ENCODE results near the gene ACTN4. TPM values are rescaled to one million over a fixed set of nuclear protein-coding genes. Genes with fewer than 3 reads are reported as not detected.

ACTN4 gene
- total and polyA plus RNA-seq, 2 experiments from 2014 or later = 68.9 to 427 TPM

- TF ChIP-seq ZNF462 (CRISPR knock-in tag; IDR thresholded peaks at IDR 0.05) = no peak
- no peak for TF ChIP-seq NANOG (IDR thresholded peaks at IDR 0.05; ENCODE audit: borderline replicate concordance)
- TF ChIP-seq CREB1 (CRISPR knock-in tag; IDR thresholded peaks at IDR 0.05; ENCODE audit: low read depth) = no peak
- no peak for TF ChIP-seq ETS1 (IDR thresholded peaks at IDR 0.05)
Measured at GRCh38 chr19:38712161-38712748, 64.8 kb downstream of the ACTN4 start (continued).

GRCh38 chr19:38713227-38713649, 65.8 kb downstream of the ACTN4 start:
- H3K4me1 ChIP-seq (ENCODE audit: insufficient read depth) = no peaks in the 10 kb centered on the region
- peaks cover 38% of the 10 kb centered on the region for H3K36me3 ChIP-seq (ENCODE audit: insufficient read depth)
- H3F3A ChIP-seq (replicated peaks; ENCODE audit: low read depth) = no peaks in the 10 kb centered on the region
- Mint-ChIP-seq H3K4me1 (no peaks in the 10 kb centered on the region), H3K27ac (peak overlapping the region; percentile 59; the same call in 1 of the 2 replicates), H3K36me3 (ENCODE audit: low read depth) (peaks cover 72% of the 10 kb centered on the region), H3K27me3 (ENCODE audit: insufficient read depth, low read depth, poor library complexity) (peaks cover 23% of the 10 kb centered on the region), H3K9me3 (no peaks in the 10 kb centered on the region; the same call in 2 of the 3 replicates), H3K4me3 (no peak overlapping the region)
- no peak overlapping the region for H2AFZ ChIP-seq
- no peak overlapping the region for H3K4me3 ChIP-seq
- H3K27me3 ChIP-seq (ENCODE audit: insufficient read depth) = no peaks in the 10 kb centered on the region
- no peak overlapping the region for H3K4me2 ChIP-seq
- H3K27ac ChIP-seq (ENCODE audit: low read depth) = no peak overlapping the region
- DNase-seq (ENCODE audit: low spot score) = no peak
- ATAC-seq = no peak
- H4K20me1 ChIP-seq (replicated peaks; ENCODE audit: insufficient read depth) = no peaks in the 10 kb centered on the region; the same call in none of the 2 replicates
- H3K9me2 ChIP-seq (ENCODE audit: insufficient read depth) = no peaks in the 10 kb centered on the region
- no peaks in the 10 kb centered on the region for H3K79me2 ChIP-seq (replicated peaks; ENCODE audit: insufficient read depth)
- TF ChIP-seq EZH2phosphoT487 (IDR thresholded peaks at IDR 0.05; ENCODE audit: unreplicated experiment) = no peak
- TF ChIP-seq EZH2 (IDR thresholded peaks at IDR 0.05; ENCODE audit: low read depth, unreplicated experiment) = no peak
- no peak for TF ChIP-seq POLR2AphosphoS5 (IDR thresholded peaks at IDR 0.05; ENCODE audit: low read depth)
- no peak for TF ChIP-seq NANOG (IDR thresholded peaks at IDR 0.05; ENCODE audit: borderline replicate concordance)
- TF ChIP-seq ZNF114 (CRISPR knock-in tag; IDR thresholded peaks at IDR 0.05) = no peak
- no peak for TF ChIP-seq ZNF331 (CRISPR knock-in tag; IDR thresholded peaks at IDR 0.05; ENCODE audit: low read depth)
- TF ChIP-seq CREB1 (CRISPR knock-in tag; IDR thresholded peaks at IDR 0.05; ENCODE audit: low read depth) = no peak
- no peak for TF ChIP-seq STAT1 (IDR thresholded peaks at IDR 0.05; ENCODE audit: unreplicated experiment)
- TF ChIP-seq ETS1 (IDR thresholded peaks at IDR 0.05) = no peak
- TF ChIP-seq REST (IDR thresholded peaks at IDR 0.05; ENCODE audit: unreplicated experiment) = no peak

All from GM23338 (cell line).